GM10266 (cell line): ENCODE measurements around the gene EXOC1L.

Experiments used
- DNase-seq: peaks from one replicate; pipeline ENCODE4 v3.0.0; 2012; ENCODE audit errors: extremely low spot score
- CTCF ChIP-seq: IDR thresholded peaks from 2 replicates; pipeline ENCODE4 v1.5.1; 2012; ENCODE audit warnings: mild to moderate bottlenecking, low read depth; ENCODE audit not compliant: control insufficient read depth, insufficient read depth; ENCODE audit errors: missing control alignments

Gene EXOC1L

GRCh38 chr4:55851885-55852284 lies 32.3 kb downstream of the EXOC1L start:
- TF ChIP-seq CTCF: no peak
- DNase-seq: no peak

GRCh38 chr4:55853484-55854046 lies 34.0 kb downstream of the EXOC1L start, which contains the start of gene EXOC1:
TSS of gene EXOC1 (plus strand) at chr4:55853648. CDS start at chr4:55858324, 4,676 bp downstream.
- TF ChIP-seq CTCF: no peak
- DNase-seq: peak; percentile 87

- TF ChIP-seq CTCF: no peak
- no peak for DNase-seq
Measured at GRCh38 chr4:55854129-55854528, 34.5 kb downstream of the EXOC1L start.

GRCh38 chr4:55857586-55857985 lies 38.0 kb downstream of the EXOC1L start:
- DNase-seq: no peak
- TF ChIP-seq CTCF: no peak

- TF ChIP-seq CTCF: no peak
- DNase-seq: no peak
Measured at GRCh38 chr4:55859711-55860110, 40.1 kb downstream of the EXOC1L start.

GRCh38 chr4:55864577-55865223 lies 45.1 kb downstream of the EXOC1L start:
- DNase-seq: no peak
- TF ChIP-seq CTCF: no peak

GRCh38 chr4:55865228-55865806 lies 45.7 kb downstream of the EXOC1L start:
- no peak for TF ChIP-seq CTCF
- DNase-seq: no peak
